ENCODE measurements around the gene TLR5. TPM values are rescaled to one million over a fixed set of nuclear protein-coding genes. Genes with fewer than 3 reads are reported as not detected.

The TLR5 gene
- total and polyA plus RNA-seq, 4 donors: 0.20 to 20.9 (median 3.5) TPM

Other genes starting within 250 kb of the TLR5 start
- under 1 TPM; 0.52 to 0.81 TPM for gene SUSD4, start 220.9 kb upstream of the TLR5 start, total RNA-seq
- gene SUSD4, start 220.9 kb upstream of the TLR5 start, polyA plus RNA-seq: under 1 TPM; 0.46 to 0.63 TPM

Data from aorta (tissue), 4 donors.